GM18508 (cell line): ENCODE results near the gene SFRP2.

Source experiments
- ATAC-seq: cut with Tn5 transposase; IDR thresholded peaks from one replicate; pipeline ENCODE4 v1.9.1; 2021; ENCODE audit warnings: moderate number of reproducible peaks; ENCODE audit not compliant: insufficient read depth, unreplicated experiment

The SFRP2 gene

DNA sequence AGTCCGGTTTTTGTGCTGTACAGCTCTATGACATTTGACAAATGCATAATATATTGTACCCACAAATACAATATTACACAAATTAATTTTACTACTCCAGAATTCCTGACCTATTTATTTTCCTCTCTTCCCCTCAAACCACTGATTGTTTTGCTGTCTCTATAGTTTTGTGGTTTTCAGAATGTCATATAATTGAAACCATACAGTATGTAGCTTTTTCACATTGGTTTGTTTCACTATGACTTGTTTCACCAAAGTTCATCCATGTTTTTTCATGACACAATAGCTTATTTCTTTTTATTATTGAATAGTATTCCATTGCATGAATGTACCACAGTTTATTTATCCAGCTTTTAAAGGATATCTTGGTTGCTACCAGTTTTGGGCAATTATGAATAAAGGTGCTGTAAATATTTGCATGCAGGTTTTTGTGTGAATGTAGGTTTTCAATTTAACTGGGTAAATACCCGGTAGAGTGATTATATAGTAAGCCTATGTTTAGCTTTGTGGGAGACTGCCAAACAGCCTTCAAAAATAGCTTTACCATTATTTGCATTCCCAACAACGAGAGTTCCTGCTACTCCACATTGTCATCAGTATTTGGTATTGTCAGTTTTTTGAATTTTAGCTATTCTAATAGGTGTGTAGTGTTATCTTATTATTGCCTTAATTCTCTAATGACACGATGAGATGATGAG, 55.0 kb downstream of the SFRP2 start:
- ATAC-seq, result no peak

- no peak for ATAC-seq
Measured at GRCh38 chr4:153731239-153731638, 57.6 kb downstream of the SFRP2 start.
